ENCODE results near the gene ISCA1.

Gene ISCA1

GRCh38 chr9:86274821-86275643 lies 7.3 kb downstream of the ISCA1 start:
- H3K27me3 ChIP-seq (ENCODE audit: insufficient read depth, poor library complexity, severe bottlenecking): no peaks in the 10 kb centered on the region
- H3K27ac ChIP-seq (replicated peaks): no peak overlapping the region
- no peak overlapping the region for H3K4me3 ChIP-seq (replicated peaks; ENCODE audit: insufficient read depth, low read length)
- no peak for DNase-seq (ENCODE audit: low read depth in 1 of 2, low spot score in 1 of 2)
- TF ChIP-seq POLR2AphosphoS5 (IDR thresholded peaks at IDR 0.05; ENCODE audit: low read depth): no peak
- TF ChIP-seq SPI1 (IDR thresholded peaks at IDR 0.05; ENCODE audit: borderline replicate concordance, low read depth): no peak
- TF ChIP-seq GABPA (IDR thresholded peaks at IDR 0.05; ENCODE audit: low read depth): no peak
- TF ChIP-seq CTCF (IDR thresholded peaks at IDR 0.05; ENCODE audit: insufficient read depth, low read length): no peak
- no peak for TF ChIP-seq REST (IDR thresholded peaks at IDR 0.05; ENCODE audit: insufficient replicate concordance, low read depth)

- no peak for DNase-seq (ENCODE audit: low read depth in 1 of 2, low spot score in 1 of 2)
Observed at GRCh38 chr9:86272221-86272620, 10.1 kb downstream of the ISCA1 start.

More at GRCh38 chr9:86272221-86272620, 10.1 kb downstream of the ISCA1 start:
- H3K27me3 ChIP-seq (ENCODE audit: insufficient read depth, poor library complexity, severe bottlenecking): no peaks in the 10 kb centered on the region
- TF ChIP-seq REST (IDR thresholded peaks at IDR 0.05; ENCODE audit: insufficient replicate concordance, low read depth): no peak
- no peak for TF ChIP-seq POLR2AphosphoS5 (IDR thresholded peaks at IDR 0.05; ENCODE audit: low read depth)
- no peak for TF ChIP-seq CTCF (IDR thresholded peaks at IDR 0.05; ENCODE audit: insufficient read depth, low read length)
- TF ChIP-seq GABPA (IDR thresholded peaks at IDR 0.05; ENCODE audit: low read depth): no peak
- TF ChIP-seq SPI1 (IDR thresholded peaks at IDR 0.05; ENCODE audit: borderline replicate concordance, low read depth): no peak
- H3K4me3 ChIP-seq (replicated peaks; ENCODE audit: insufficient read depth, low read length): no peak overlapping the region
- H3K27ac ChIP-seq (replicated peaks): no peak overlapping the region
